GM23338 (cell line): Measurements from ENCODE around the gene NLRX1.
A peak's percentile ranks its signal among the peaks of the same experiment; 100 is the strongest.

ENCODE experiments used
- CREB1 ChIP-seq: fragments of 250-450 bp; sonication (Bioruptor Pico); IDR thresholded peaks from 2 replicates; pipeline ENCODE4 v1.5.0; 2020; ENCODE audit warnings: low read depth, mild to moderate bottlenecking, moderate library complexity
- CTCF ChIP-seq, 2 experiments: fragments of 200-600 bp in 1 of 2; sonication (generic) in 1 of 2; conservative IDR thresholded peaks; 2 replicates each; pipeline versions ENCODE4 v1.5.1 to v1.6.1; 2016 to 2017; ENCODE audit warnings: antibody characterized with exemption in 2 of 2, low read depth in 2 of 2, mild to moderate bottlenecking in 2 of 2, moderate library complexity in 1 of 2
- EZH2 ChIP-seq: fragments of 200-600 bp; sonication (generic); IDR thresholded peaks from one replicate; pipeline ENCODE4 v1.8.0; 2017; ENCODE audit warnings: antibody characterized with exemption, mild to moderate bottlenecking, low read depth; ENCODE audit not compliant: unreplicated experiment
- EZH2phosphoT487 ChIP-seq: fragments of 200-600 bp; sonication (generic); IDR thresholded peaks from one replicate; pipeline ENCODE4 v1.8.1; 2018; ENCODE audit warnings: antibody characterized with exemption; ENCODE audit not compliant: unreplicated experiment
- JUNB ChIP-seq: IDR thresholded peaks from one replicate; pipeline ENCODE4 v1.6.1; 2016; ENCODE audit warnings: antibody characterized with exemption; ENCODE audit not compliant: unreplicated experiment
- NANOG ChIP-seq: IDR thresholded peaks from 2 replicates; pipeline ENCODE4 v1.6.1; 2016; ENCODE audit warnings: antibody characterized with exemption, borderline replicate concordance
- POLR2AphosphoS5 ChIP-seq: IDR thresholded peaks from 2 replicates; pipeline ENCODE4 v1.6.1; 2016; ENCODE audit warnings: antibody characterized with exemption, low read depth
- ZNF331 ChIP-seq: fragments of 250-450 bp; sonication (Bioruptor Pico); IDR thresholded peaks from 2 replicates; pipeline ENCODE4 v1.5.0; 2020; ENCODE audit warnings: low read depth, mild to moderate bottlenecking, moderate library complexity
- TF ChIP-seq, protein P1 (sequence below): IDR thresholded peaks from one replicate; pipeline ENCODE4 v1.6.1; 2018; ENCODE audit warnings: antibody characterized with exemption; ENCODE audit not compliant: unreplicated experiment
- TF ChIP-seq, protein P2 (sequence below): IDR thresholded peaks from 2 replicates; pipeline ENCODE4 v1.6.1; 2016; ENCODE audit warnings: antibody characterized with exemption

- TF ChIP-seq CTCF (conservative IDR thresholded peaks at IDR 0.05; ENCODE audit: low read depth in 2 of 2) (no peak), POLR2AphosphoS5 (no peak), EZH2phosphoT487 (no peak), EZH2 (no peak), CREB1 (CRISPR knock-in tag) (no peak), NANOG (no peak), ZNF331 (CRISPR knock-in tag) (no peak), JUNB (no peak)
- TF ChIP-seq, protein P1, sequence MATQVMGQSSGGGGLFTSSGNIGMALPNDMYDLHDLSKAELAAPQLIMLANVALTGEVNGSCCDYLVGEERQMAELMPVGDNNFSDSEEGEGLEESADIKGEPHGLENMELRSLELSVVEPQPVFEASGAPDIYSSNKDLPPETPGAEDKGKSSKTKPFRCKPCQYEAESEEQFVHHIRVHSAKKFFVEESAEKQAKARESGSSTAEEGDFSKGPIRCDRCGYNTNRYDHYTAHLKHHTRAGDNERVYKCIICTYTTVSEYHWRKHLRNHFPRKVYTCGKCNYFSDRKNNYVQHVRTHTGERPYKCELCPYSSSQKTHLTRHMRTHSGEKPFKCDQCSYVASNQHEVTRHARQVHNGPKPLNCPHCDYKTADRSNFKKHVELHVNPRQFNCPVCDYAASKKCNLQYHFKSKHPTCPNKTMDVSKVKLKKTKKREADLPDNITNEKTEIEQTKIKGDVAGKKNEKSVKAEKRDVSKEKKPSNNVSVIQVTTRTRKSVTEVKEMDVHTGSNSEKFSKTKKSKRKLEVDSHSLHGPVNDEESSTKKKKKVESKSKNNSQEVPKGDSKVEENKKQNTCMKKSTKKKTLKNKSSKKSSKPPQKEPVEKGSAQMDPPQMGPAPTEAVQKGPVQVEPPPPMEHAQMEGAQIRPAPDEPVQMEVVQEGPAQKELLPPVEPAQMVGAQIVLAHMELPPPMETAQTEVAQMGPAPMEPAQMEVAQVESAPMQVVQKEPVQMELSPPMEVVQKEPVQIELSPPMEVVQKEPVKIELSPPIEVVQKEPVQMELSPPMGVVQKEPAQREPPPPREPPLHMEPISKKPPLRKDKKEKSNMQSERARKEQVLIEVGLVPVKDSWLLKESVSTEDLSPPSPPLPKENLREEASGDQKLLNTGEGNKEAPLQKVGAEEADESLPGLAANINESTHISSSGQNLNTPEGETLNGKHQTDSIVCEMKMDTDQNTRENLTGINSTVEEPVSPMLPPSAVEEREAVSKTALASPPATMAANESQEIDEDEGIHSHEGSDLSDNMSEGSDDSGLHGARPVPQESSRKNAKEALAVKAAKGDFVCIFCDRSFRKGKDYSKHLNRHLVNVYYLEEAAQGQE, result peak; percentile 29
- TF ChIP-seq, protein P2, sequence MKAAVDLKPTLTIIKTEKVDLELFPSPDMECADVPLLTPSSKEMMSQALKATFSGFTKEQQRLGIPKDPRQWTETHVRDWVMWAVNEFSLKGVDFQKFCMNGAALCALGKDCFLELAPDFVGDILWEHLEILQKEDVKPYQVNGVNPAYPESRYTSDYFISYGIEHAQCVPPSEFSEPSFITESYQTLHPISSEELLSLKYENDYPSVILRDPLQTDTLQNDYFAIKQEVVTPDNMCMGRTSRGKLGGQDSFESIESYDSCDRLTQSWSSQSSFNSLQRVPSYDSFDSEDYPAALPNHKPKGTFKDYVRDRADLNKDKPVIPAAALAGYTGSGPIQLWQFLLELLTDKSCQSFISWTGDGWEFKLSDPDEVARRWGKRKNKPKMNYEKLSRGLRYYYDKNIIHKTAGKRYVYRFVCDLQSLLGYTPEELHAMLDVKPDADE, result no peak
These were observed 11.5 kb upstream of the NLRX1 start for GRCh38 chr11:119157063-119157462.
